Measurements from ENCODE around the gene FSCN2.
A peak's percentile ranks its signal among the peaks of the same experiment; 100 is the strongest.

The FSCN2 gene

GRCh38 chr17:81510785-81511553 lies 17.2 kb upstream of the FSCN2 start:
- no peak for DNase-seq (ENCODE audit: extremely low read depth, insufficient read length)

GRCh38 chr17:81511554-81511803 lies 16.7 kb upstream of the FSCN2 start:
- no peak for TF ChIP-seq CTCF (IDR thresholded peaks at IDR 0.05; ENCODE audit: insufficient read depth, low read length, poor library complexity, severe bottlenecking)
- Histone ChIP-seq H3K36me3 (ENCODE audit: control insufficient read depth, insufficient read depth, low read length) (peaks cover 28% of the 10 kb centered on the region), H3K27me3 (replicated peaks; ENCODE audit: control insufficient read depth, insufficient read depth, low read length) (no peaks in the 10 kb centered on the region), H3K4me3 (replicated peaks; ENCODE audit: low read depth, low read length) (peak overlapping the region; percentile 83)
- no peak for DNase-seq (ENCODE audit: extremely low read depth, insufficient read length)

More at GRCh38 chr17:81510785-81511553, 17.2 kb upstream of the FSCN2 start:
- Histone ChIP-seq H3K27me3 (replicated peaks; ENCODE audit: control insufficient read depth, insufficient read depth, low read length) (no peaks in the 10 kb centered on the region), H3K4me3 (replicated peaks; ENCODE audit: low read depth, low read length) (peak overlapping the region; percentile 83), H3K36me3 (ENCODE audit: control insufficient read depth, insufficient read depth, low read length) (peaks cover 28% of the 10 kb centered on the region)
- no peak for TF ChIP-seq CTCF (IDR thresholded peaks at IDR 0.05; ENCODE audit: insufficient read depth, low read length, poor library complexity, severe bottlenecking)

GRCh38 chr17:81511804-81512561 lies 16.2 kb upstream of the FSCN2 start:
- no peak for TF ChIP-seq CTCF (IDR thresholded peaks at IDR 0.05; ENCODE audit: insufficient read depth, low read length, poor library complexity, severe bottlenecking)
- Histone ChIP-seq H3K27me3 (replicated peaks; ENCODE audit: control insufficient read depth, insufficient read depth, low read length) (no peaks in the 10 kb centered on the region), H3K4me3 (replicated peaks; ENCODE audit: low read depth, low read length) (peak overlapping the region; percentile 83), H3K36me3 (ENCODE audit: control insufficient read depth, insufficient read depth, low read length) (peaks cover 28% of the 10 kb centered on the region)
- peak; percentile 57 for DNase-seq (ENCODE audit: extremely low read depth, insufficient read length)

GRCh38 chr17:81512562-81513371 lies 15.4 kb upstream of the FSCN2 start, which contains the start of gene ACTG1:
ACTG1 (minus strand) TSS chr17:81512799; CDS start chr17:81512354, 445 bp downstream.
- no peak for TF ChIP-seq CTCF (IDR thresholded peaks at IDR 0.05; ENCODE audit: insufficient read depth, low read length, poor library complexity, severe bottlenecking)
- DNase-seq (ENCODE audit: extremely low read depth, insufficient read length): peak; percentile 96
- Histone ChIP-seq H3K27me3 (replicated peaks; ENCODE audit: control insufficient read depth, insufficient read depth, low read length) (no peaks in the 10 kb centered on the region), H3K36me3 (ENCODE audit: control insufficient read depth, insufficient read depth, low read length) (peaks cover 28% of the 10 kb centered on the region), H3K4me3 (replicated peaks; ENCODE audit: low read depth, low read length) (peak within 1 kb of the TSS; percentile 89)

- Histone ChIP-seq H3K27me3 (replicated peaks; ENCODE audit: control insufficient read depth, insufficient read depth, low read length) (no peaks in the 10 kb centered on the region), H3K4me3 (replicated peaks; ENCODE audit: low read depth, low read length) (peak overlapping the region; percentile 89), H3K36me3 (ENCODE audit: control insufficient read depth, insufficient read depth, low read length) (peaks cover 28% of the 10 kb centered on the region)
- no peak for TF ChIP-seq CTCF (IDR thresholded peaks at IDR 0.05; ENCODE audit: insufficient read depth, low read length, poor library complexity, severe bottlenecking)
- peak; percentile 82 for DNase-seq (ENCODE audit: extremely low read depth, insufficient read length)
Measured at GRCh38 chr17:81513372-81513752, 14.8 kb upstream of the FSCN2 start.
